ENCODE results near the gene FAM3A.
"Not testable (repeated sequence)": the region's sequence is repeated elsewhere in the genome, so short reads cannot be mapped to it uniquely, and the experiment has no call there.

- TF ChIP-seq EP300, CTCF, POLR2A (IDR thresholded peaks at IDR 0.05): not testable (repeated sequence)
These were observed 42.1 kb upstream of the FAM3A start for GRCh38 chrX:154558060-154558690.

Data from tibial nerve (tissue), 4 donors.